8988T (cell line): ENCODE results near the gene SGCA.

ENCODE experiments used
- DNase-seq: peaks from one replicate; pipeline ENCODE4 v3.0.0; 2011

SGCA gene

DNA sequence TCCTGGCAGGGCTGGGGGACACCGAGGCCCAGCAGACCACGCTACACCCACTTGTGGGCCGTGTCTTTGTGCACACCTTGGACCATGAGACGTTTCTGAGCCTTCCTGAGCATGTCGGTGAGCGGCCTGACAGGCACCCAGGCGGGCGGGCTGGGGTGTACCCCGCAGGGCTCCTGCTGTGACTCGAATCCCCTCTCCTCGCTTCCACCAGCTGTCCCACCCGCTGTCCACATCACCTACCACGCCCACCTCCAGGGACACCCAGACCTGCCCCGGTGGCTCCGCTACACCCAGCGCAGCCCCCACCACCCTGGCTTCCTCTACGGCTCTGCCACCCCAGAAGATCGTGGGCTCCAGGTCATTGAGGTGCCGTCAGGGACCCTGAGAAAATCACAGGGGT lies 1.6 kb downstream of the SGCA start:
- no peak for DNase-seq

DNA sequence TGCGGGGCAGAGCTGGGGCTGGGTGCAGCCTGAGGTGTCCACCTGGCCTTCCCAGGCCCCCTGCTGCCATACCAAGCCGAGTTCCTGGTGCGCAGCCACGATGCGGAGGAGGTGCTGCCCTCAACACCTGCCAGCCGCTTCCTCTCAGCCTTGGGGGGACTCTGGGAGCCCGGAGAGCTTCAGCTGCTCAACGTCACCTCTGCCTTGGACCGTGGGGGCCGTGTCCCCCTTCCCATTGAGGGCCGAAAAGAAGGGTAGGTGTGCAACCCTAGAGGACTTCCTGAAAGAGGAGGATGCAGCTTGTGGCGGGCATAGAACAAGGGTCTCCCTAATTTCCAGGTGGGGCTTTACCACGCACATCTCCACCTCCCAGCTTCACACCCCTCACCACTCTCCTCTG lies 2.5 kb downstream of the SGCA start:
- no peak for DNase-seq

DNA sequence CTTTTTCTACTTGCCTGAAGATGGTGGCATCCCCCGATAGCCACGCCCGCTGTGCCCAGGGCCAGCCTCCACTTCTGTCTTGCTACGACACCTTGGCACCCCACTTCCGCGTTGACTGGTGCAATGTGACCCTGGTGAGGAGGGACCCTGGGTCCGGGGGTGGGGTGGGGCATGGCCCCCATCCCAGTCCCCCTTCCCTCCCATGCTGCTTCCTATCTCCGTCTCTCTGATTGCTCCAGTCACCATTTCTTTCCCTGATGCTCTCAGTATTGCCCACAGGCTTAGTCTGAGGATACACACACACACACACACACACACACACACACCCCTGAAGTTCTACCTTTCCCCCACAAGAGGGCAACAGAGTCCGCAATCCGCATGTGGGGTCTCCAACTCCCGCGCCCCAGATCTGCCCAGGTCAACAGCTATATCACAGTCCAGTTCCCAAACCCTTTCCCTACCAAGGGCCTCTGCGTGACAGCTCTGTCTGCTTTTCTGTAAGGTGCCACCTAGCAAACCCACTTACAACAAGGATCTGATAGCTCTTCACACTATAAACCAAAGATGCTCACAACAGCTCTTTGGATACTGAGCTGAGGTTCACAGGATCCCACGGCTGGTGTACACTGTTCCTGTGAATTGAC lies 3.4 kb downstream of the SGCA start:
- peak; percentile 50 for DNase-seq

DNA sequence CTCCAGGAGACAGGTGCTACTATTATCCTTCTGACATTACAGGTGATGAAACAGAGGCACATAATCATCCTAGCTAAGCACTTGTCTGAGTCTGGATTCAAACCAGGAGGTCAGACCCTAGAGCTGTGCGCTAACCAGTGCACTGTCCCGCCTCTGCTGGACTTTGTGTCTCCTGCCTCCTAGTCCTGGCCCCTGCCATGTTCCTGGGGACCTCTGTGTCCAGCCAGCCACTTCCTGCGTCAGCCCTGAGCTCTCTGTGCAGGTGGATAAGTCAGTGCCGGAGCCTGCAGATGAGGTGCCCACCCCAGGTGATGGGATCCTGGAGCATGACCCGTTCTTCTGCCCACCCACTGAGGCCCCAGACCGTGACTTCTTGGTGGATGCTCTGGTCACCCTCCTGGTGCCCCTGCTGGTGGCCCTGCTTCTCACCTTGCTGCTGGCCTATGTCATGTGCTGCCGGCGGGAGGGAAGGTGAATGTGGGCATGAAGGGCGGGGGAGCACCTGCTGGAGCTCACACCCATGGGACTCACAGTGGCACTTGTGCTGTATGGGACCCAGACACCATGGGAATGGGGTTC lies 4.2 kb downstream of the SGCA start:
- no peak for DNase-seq

DNA sequence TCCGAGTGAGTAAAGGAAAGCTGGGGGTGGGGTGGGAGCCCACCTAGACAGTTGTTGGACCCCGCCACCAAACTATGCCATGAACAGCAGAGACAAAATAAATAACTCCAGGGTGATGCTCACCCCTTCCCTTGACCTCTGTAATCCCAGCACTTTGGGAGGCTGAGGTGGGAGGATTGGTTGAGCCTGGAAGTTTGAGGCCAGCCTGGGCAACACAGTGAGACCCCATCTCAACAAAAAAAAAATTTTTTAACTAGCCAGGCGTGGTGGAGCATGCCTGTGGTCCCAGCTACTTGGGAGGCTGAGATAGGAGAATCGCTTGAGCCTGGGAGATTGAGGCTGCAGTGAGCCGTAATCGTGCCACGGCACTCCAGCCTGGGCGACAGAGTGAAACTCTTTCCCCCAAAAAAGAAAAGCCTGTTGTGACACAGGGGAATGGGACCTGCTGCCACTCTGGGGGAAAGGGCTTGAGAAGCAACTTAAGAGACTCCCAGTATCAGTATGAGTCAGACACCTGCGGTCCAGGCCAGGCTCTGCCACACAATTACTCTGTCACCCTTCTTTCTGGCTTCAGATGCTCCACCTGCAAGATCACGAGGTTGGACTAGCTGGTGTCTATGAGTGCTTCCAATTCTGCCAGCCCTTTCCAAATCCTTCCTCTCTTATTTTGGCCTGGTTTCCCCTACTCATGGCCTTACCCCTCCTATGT lies 5.0 kb downstream of the SGCA start:
- DNase-seq: no peak

DNA sequence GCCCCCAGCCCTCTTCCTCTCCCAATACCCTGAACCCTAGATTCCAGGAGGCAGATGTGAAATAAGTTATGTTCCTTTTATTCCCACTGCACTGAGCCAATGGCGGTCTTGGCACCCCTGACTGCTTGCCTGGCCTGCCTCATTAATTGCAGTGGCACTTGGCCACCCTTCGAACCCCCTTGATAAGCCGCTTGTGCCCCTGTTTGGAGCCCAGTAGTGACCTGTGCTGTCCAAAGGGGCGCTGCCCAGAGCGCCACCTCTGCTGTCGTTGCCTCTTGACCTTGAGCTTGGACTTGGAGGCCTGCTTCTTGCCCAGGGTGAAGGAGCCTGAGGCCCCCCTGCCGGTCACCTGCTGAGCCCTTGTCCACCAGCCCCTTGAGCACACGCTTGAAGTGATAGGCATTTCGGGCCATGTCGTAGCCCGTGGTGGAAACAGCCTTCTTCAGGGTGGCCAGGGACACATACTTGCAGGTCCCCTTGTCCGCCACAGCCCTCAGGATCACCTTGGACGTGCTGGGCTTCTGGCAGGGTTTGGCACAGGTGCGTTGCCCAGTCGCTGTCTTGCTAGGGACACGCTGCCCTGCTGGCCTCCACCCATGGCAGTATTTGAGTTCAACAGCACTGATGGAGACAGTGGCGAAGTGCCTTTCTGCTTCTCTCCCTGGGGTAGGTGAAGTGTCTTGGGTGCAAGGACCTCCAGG lies 5.7 kb downstream of the SGCA start:
- DNase-seq: no peak

GRCh38 chr17:50172130-50172529 lies 6.3 kb downstream of the SGCA start:
- no peak for DNase-seq

GRCh38 chr17:50172936-50173334 lies 7.1 kb downstream of the SGCA start:
- DNase-seq: no peak

GRCh38 chr17:50173335-50173941 lies 7.6 kb downstream of the SGCA start:
- no peak for DNase-seq

GRCh38 chr17:50174444-50174843 lies 8.6 kb downstream of the SGCA start:
- DNase-seq: no peak

- no peak for DNase-seq
Observed at GRCh38 chr17:50175035-50175807, 9.4 kb downstream of the SGCA start.

- no peak for DNase-seq
Observed at GRCh38 chr17:50176559-50177357, 11.0 kb downstream of the SGCA start.

GRCh38 chr17:50177476-50177875 lies 11.7 kb downstream of the SGCA start:
- no peak for DNase-seq

GRCh38 chr17:50177983-50178834 lies 12.4 kb downstream of the SGCA start:
- DNase-seq: peak; percentile 91

GRCh38 chr17:50180111-50180510 lies 14.3 kb downstream of the SGCA start:
- no peak for DNase-seq

DNA sequence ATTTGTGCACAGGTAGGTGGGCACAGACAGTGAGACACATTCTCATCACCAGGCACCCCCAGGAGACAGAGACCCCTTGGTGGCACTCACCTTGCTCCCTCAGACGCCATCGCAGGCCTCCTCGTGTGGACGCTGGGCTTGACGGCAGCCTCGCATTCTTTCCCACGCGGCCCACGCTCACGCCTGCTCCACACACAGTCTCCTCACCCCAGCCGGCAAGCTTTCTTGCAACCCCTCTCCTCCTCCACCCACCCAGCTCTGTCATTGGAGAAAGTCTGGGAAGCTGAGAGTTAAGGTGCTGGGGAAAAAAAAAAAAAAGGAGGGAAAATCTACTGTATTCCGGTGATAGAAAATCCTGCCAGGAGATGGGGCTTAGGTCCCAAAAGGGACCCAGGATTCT lies 14.8 kb downstream of the SGCA start:
- no peak for DNase-seq

DNA sequence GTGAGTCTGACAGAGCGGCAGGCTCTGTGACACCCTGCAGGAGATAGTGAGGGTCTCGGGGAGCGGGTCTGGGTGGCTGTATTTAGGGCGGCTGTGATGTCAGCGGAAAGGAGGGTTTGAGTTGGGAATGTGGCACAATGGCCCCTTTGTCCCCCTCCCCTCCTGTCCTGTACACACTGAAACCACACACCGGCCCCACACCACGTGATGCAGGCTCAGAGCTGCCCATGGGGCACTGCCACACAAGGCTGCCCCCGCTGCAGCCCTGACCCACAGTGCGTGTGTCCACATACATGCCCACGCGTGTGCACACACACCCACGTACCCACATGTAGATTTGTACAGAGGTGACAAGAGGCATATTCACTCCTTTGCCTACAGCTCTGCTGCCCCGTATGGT lies 15.3 kb downstream of the SGCA start:
- DNase-seq: no peak

GRCh38 chr17:50181591-50182560 lies 16.1 kb downstream of the SGCA start:
- no peak for DNase-seq

DNA sequence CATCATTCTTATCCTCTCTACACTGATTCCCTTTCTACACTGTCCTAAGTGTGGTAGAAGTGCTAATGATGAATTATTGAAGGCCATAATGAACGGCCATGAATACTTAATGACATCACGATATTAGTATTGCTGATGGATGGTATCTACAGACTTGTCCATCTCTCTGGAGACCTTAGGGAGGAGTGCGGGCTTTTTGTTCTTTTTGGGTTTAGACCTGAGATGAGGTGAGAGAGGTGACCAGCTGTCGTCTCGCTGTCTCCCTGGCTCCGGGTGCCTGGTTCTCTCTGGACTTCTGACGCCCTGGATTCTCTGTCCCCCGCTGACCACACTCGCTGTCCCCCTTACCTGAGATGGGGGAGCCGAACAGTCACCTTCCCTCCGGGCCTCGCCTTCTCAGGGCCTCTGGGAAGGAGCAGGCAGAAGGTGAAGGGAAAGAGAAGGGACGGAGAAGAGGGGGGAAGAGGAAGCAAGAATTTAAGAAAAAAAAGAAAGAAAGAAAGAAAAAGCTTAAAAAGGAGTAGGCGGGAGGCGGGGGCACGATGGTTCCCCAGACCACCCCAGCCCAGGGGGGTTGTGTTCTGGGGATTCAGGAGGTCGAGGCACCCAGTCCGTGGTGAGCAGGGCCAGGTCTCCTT lies 17.1 kb downstream of the SGCA start:
- no peak for DNase-seq
